Tibial nerve (tissue), 4 donors: ENCODE measurements around the gene SIRPD.

Experiments
- CTCF ChIP-seq, 5 experiments: fragments of 200-600 bp in 3 of 5; fragments of 450-650 bp in 2 of 5; sonication (generic) in 3 of 5; IDR thresholded peaks; one replicate each; pipeline ENCODE4 v1.5.1; 2016 to 2019; ENCODE audit warnings: antibody characterized with exemption in 5 of 5, mild to moderate bottlenecking in 3 of 5, moderate library complexity in 2 of 5
- EP300 ChIP-seq, 2 donors: sonication (generic); formaldehyde crosslinking; IDR thresholded peaks; one replicate each; pipeline ENCODE4 v1.6.1; 2017; ENCODE audit warnings: antibody characterized with exemption in 2 of 2, mild to moderate bottlenecking in 1 of 2

GRCh38 chr20:1500496-1500895, 57.0 kb downstream of the SIRPD start:
- TF ChIP-seq CTCF (IDR thresholded peaks at IDR 0.05) (no peak), EP300 (IDR thresholded peaks at IDR 0.05) (no peak)
